HCT116 (cell line): ENCODE measurements around the gene TASP1. TPM values are rescaled to one million over a fixed set of nuclear protein-coding genes. Genes with fewer than 3 reads are reported as not detected.

Experiments
- ATAC-seq: fragments of 200-7000 bp; cut with Tn5 transposase; 2 replicates; pipeline ENCODE4 v1.9.1; 2020; ENCODE audit warnings: mild to moderate bottlenecking, moderate library complexity
- BruUV-seq: library from RNA; stranded (reverse); fragments of 400-500 nt; replicated peaks from 2 replicates; lab custom pipeline; 2021; lab: Mats Ljungman, UMichigan
- CTCF ChIA-PET: fragments of 300-600 bp; sonication (Branson Sonifier 250); formaldehyde crosslinking; loops from one replicate; lab custom pipeline; 2021; ENCODE audit warnings: antibody characterized with exemption; lab: Charles Lee
- POLR2A ChIA-PET: fragments of 300-600, 350-600 bp; sonication (Branson Sonifier 250); formaldehyde crosslinking; loops from one replicate; lab custom pipeline; 2021; ENCODE audit warnings: antibody characterized with exemption; lab: Charles Lee
- RAD21 ChIA-PET, 2 experiments: fragments of 300-600 bp; sonication (Branson Sonifier 250); formaldehyde crosslinking; loops; one replicate each; lab custom pipeline; 2023; ENCODE audit warnings: low total read pairs in 2 of 2; ENCODE audit not compliant: uncharacterized antibody in 2 of 2, unreplicated experiment in 2 of 2, low non-redundant PET in 1 of 2; lab: Charles Lee
- DNase-seq: peaks from one replicate; pipeline ENCODE4 v3.0.0-alpha.2; 2010; ENCODE audit warnings: low read depth, low spot score
- H2AFZ ChIP-seq: fragments of 200-600 bp; shearing (Covaris generic), sonication (generic); 2 replicates; pipeline ENCODE4 v1.6.1; 2017; ENCODE audit warnings: low read depth, mixed run types, mixed read lengths, antibody characterized with exemption, low read length; ENCODE audit not compliant: poor library complexity, severe bottlenecking
- H3K27ac ChIP-seq: 2 replicates; pipeline ENCODE4 v1.5.1; 2012; ENCODE audit warnings: low read depth, low read length
- H3K27me3 ChIP-seq: fragments of 200-600 bp; sonication (generic); 2 replicates; pipeline ENCODE4 v1.6.1; 2016; ENCODE audit warnings: mixed run types, low read length, mixed read lengths; ENCODE audit not compliant: insufficient read depth
- H3K36me3 ChIP-seq, 2 experiments: fragments of 200-500 bp in 1 of 2; fragments of 200-600 bp in 1 of 2; sonication (Bioruptor generic) in 1 of 2; sonication (generic) in 1 of 2; 2 replicates each; pipeline versions ENCODE4 v1.5.1 to v1.6.1; 2014 to 2016; ENCODE audit warnings: low read length in 2 of 2, inconsistent platforms in 1 of 2, mixed read lengths in 1 of 2, mixed run types in 1 of 2; ENCODE audit not compliant: insufficient read depth in 2 of 2, control insufficient read depth in 1 of 2
- H3K4me1 ChIP-seq, 2 experiments: fragments of 200-600 bp in 1 of 2; sonication (generic) in 1 of 2; 2 replicates each; pipeline versions ENCODE4 v1.5.1 to v1.6.1; 2012 to 2017; ENCODE audit warnings: low read length in 2 of 2, inconsistent platforms in 1 of 2, mild to moderate bottlenecking in 1 of 2, mixed read lengths in 1 of 2, mixed run types in 1 of 2, moderate library complexity in 1 of 2; ENCODE audit not compliant: insufficient read depth in 2 of 2, control insufficient read depth in 1 of 2
- H3K4me2 ChIP-seq: fragments of 200-600 bp; sonication (generic); 2 replicates; pipeline ENCODE4 v1.6.1; 2017; ENCODE audit warnings: mixed run types, low read length, mixed read lengths
- H3K4me3 ChIP-seq, 2 experiments: fragments of 200-600 bp in 1 of 2; sonication (generic) in 1 of 2; replicated peaks in 1 of 2; 2 replicates each; pipeline ENCODE4 v1.5.1; 2011 to 2016; ENCODE audit warnings: low read length in 2 of 2, control low read depth in 1 of 2, low read depth in 1 of 2, mild to moderate bottlenecking in 1 of 2, mixed read lengths in 1 of 2, mixed run types in 1 of 2
- H3K79me2 ChIP-seq: fragments of 200-600 bp; sonication (generic); 2 replicates; pipeline ENCODE4 v1.6.1; 2017; ENCODE audit warnings: mild to moderate bottlenecking, mixed run types, low read length, moderate library complexity, mixed read lengths; ENCODE audit not compliant: insufficient read depth
- H3K9ac ChIP-seq: fragments of 200-600 bp; sonication (generic); 2 replicates; pipeline ENCODE4 v1.6.1; 2016; ENCODE audit warnings: low read length, mixed read lengths
- H3K9me2 ChIP-seq: fragments of 200-600 bp; sonication (generic), shearing (Covaris generic); 2 replicates; pipeline ENCODE4 v1.6.1; 2017; ENCODE audit warnings: mixed run types, mild to moderate bottlenecking, moderate library complexity; ENCODE audit not compliant: insufficient read depth
- H3K9me3 ChIP-seq, 2 experiments: fragments of 200-500 bp in 1 of 2; fragments of 200-600 bp in 1 of 2; sonication (Bioruptor generic) in 1 of 2; sonication (generic) in 1 of 2; 2 replicates each; pipeline ENCODE4 v1.6.1; 2014 to 2017; ENCODE audit warnings: low read length in 2 of 2, mixed read lengths in 2 of 2, inconsistent platforms in 1 of 2, low read depth in 1 of 2, mild to moderate bottlenecking in 1 of 2, mixed run types in 1 of 2, moderate library complexity in 1 of 2; ENCODE audit not compliant: control insufficient read depth in 1 of 2, insufficient read depth in 1 of 2
- H4K20me1 ChIP-seq: fragments of 200-600 bp; sonication (generic), shearing (Covaris generic); 2 replicates; pipeline ENCODE4 v1.6.1; 2017; ENCODE audit warnings: mixed run types, mild to moderate bottlenecking, moderate library complexity; ENCODE audit not compliant: insufficient read depth
- CEBPB ChIP-seq: IDR thresholded peaks from 2 replicates; pipeline ENCODE4 v1.6.1; 2012; ENCODE audit warnings: low read depth
- EZH2phosphoT487 ChIP-seq: fragments of 200-600 bp; IDR thresholded peaks from 2 replicates; pipeline ENCODE4 v1.6.1; 2018; ENCODE audit warnings: antibody characterized with exemption, borderline replicate concordance
- FOSL1 ChIP-seq: IDR thresholded peaks from 2 replicates; pipeline ENCODE4 v1.6.1; 2012; ENCODE audit warnings: low read depth
- POLR2A ChIP-seq: IDR thresholded peaks from 2 replicates; pipeline ENCODE4 v1.7.0; 2011; ENCODE audit warnings: borderline replicate concordance; ENCODE audit not compliant: insufficient read depth, insufficient read length; ENCODE audit errors: extremely low read depth
- SIN3A ChIP-seq: IDR thresholded peaks from 2 replicates; pipeline ENCODE4 v1.6.1; 2012; ENCODE audit warnings: low read depth
- intact Hi-C: fragments of 100-400 bp; cut with micrococcal nuclease; formaldehyde crosslinking; loops from 2 replicates; pipeline ENCODE4 v1.10.0; 2022
- total RNA-seq: library from RNA; stranded (reverse); gene quantifications from one replicate; pipeline ENCODE4 v1.2.1, GENCODE V29; 2021; ENCODE audit not compliant: unreplicated experiment
- TF ChIP-seq, protein P1 (sequence below): IDR thresholded peaks from 2 replicates; pipeline ENCODE4 v1.6.1; 2012; ENCODE audit warnings: low read depth

The TASP1 gene
- total RNA-seq, 1 experiment from 2014 or later, result 19.1 TPM

GRCh38 chr20:13478366-13478765 lies 160.4 kb downstream of the TASP1 start (continued):
- TF ChIP-seq, protein P1, sequence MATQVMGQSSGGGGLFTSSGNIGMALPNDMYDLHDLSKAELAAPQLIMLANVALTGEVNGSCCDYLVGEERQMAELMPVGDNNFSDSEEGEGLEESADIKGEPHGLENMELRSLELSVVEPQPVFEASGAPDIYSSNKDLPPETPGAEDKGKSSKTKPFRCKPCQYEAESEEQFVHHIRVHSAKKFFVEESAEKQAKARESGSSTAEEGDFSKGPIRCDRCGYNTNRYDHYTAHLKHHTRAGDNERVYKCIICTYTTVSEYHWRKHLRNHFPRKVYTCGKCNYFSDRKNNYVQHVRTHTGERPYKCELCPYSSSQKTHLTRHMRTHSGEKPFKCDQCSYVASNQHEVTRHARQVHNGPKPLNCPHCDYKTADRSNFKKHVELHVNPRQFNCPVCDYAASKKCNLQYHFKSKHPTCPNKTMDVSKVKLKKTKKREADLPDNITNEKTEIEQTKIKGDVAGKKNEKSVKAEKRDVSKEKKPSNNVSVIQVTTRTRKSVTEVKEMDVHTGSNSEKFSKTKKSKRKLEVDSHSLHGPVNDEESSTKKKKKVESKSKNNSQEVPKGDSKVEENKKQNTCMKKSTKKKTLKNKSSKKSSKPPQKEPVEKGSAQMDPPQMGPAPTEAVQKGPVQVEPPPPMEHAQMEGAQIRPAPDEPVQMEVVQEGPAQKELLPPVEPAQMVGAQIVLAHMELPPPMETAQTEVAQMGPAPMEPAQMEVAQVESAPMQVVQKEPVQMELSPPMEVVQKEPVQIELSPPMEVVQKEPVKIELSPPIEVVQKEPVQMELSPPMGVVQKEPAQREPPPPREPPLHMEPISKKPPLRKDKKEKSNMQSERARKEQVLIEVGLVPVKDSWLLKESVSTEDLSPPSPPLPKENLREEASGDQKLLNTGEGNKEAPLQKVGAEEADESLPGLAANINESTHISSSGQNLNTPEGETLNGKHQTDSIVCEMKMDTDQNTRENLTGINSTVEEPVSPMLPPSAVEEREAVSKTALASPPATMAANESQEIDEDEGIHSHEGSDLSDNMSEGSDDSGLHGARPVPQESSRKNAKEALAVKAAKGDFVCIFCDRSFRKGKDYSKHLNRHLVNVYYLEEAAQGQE, result no peak
- TF ChIP-seq POLR2A (no peak), FOSL1 (no peak), EZH2phosphoT487 (no peak)

DNA sequence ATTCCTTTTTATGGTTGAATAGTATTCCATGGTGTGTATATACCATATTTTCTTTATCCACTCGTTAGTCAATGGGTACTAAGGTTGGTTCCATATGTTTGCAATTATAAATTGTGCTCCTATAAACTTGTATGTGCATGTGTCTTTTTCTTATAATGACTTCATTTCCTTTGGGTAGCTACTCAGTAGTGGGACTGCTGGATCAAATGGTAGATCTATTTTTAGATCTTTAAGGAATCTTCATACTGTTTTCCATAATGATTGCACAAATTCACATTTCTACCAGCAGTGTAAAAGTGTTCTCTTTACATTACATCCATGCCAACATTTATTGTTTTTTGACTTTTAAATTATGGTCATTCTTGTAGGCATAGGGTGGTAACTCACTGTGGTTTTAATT lies 164.3 kb downstream of the TASP1 start:
- intact Hi-C loops, result no loop called here
- H3K27ac ChIP-seq, result no peak overlapping the region
- H3K79me2 ChIP-seq, result no peaks in the 10 kb centered on the region
- H2AFZ ChIP-seq, result no peak overlapping the region
- no peak overlapping the region for H3K9ac ChIP-seq
- RAD21 ChIA-PET, result no interaction called here
- H3K9me3 ChIP-seq, result 0 out of 4 replicates have a peak, but pooled peaks cover 0 to 2% of the 10 kb centered on the region in 2 experiments
- DNase-seq, result no peak
- POLR2A ChIA-PET, result no interaction called here
- H3K27me3 ChIP-seq, result no peaks in the 10 kb centered on the region
- no peak overlapping the region for H3K4me3 ChIP-seq
- no peaks in the 10 kb centered on the region for H3K9me2 ChIP-seq
- H3K36me3 ChIP-seq, result no peaks in the 10 kb centered on the region
- TF ChIP-seq CEBPB (no peak), SIN3A (no peak), POLR2A (no peak)
- H3K4me1 ChIP-seq, result no peaks in the 10 kb centered on the region
- no peak overlapping the region for H3K4me2 ChIP-seq
- no peaks in the 10 kb centered on the region for H4K20me1 ChIP-seq
- no TSS peak for BruUV-seq
- no peak for ATAC-seq
- CTCF ChIA-PET, result no interaction called here
